ENCODE data around the gene ZNRF3.
"Not testable (repeated sequence)": the region's sequence is repeated elsewhere in the genome, so short reads cannot be mapped to it uniquely, and the experiment has no call there.

Gene ZNRF3

GRCh38 chr22:28882878-28883656, at the start of gene ZNRF3:
TSS of gene ZNRF3 (plus strand) at chr22:28883572. CDS start at chr22:28883767, 195 bp downstream.
- DNase-seq, result peak; percentile 87 to 94

DNA sequence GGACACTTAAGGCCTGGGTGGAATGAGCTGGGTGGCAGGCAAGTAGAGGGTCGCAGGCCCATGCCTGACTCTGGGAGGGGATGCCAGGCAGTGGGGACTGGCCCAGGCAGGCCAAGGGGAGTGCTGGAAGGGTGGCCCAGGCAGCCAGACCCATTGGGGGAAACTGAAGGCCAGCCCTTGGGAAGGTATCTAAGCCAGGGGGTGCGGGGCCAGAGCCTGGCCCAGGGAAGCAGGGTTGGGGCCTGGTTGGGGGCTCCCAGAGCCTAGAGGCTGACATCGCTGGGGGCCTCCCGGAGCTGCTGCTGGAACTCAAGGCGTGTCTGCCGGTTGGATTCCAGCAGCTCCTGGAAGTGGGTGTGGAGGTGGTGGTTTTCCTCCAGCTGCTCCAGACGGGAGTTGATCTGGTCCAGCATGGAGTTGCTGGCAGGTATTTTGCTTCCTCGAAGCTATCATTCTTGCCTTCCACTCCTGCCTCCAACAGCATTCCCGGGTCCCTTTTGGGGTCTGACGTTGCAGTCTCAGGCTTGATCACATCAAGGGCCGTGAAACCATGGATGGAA, 47.7 kb upstream of the ZNRF3 start:
- DNase-seq, result no peak

DNA sequence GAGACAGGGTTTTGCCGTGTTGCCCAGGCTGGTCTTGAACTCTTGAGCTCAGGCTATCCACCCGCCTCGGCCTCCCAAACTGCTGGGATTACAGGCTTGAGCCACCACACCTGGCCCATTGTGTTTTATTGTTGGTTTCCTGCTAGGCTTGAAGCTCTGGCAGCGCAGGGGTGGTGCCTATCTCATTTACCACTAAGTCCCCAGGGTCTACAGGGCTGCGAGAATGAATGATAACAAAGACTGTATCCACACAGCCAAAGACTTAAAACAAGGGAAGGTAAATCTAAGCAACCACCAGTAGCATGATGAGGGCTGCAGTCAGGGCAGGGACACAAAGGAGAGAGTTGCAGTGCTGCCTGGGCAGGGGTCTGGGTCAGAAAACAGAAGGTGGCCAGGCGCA, 45.7 kb upstream of the ZNRF3 start:
- no peak for DNase-seq

GRCh38 chr22:28838971-28839370, 44.4 kb upstream of the ZNRF3 start:
- DNase-seq, result no peak

GRCh38 chr22:28841111-28841510, 42.3 kb upstream of the ZNRF3 start:
- DNase-seq, result no peak

- no peak for DNase-seq
Observed at GRCh38 chr22:28843633-28844032, 39.7 kb upstream of the ZNRF3 start.

DNA sequence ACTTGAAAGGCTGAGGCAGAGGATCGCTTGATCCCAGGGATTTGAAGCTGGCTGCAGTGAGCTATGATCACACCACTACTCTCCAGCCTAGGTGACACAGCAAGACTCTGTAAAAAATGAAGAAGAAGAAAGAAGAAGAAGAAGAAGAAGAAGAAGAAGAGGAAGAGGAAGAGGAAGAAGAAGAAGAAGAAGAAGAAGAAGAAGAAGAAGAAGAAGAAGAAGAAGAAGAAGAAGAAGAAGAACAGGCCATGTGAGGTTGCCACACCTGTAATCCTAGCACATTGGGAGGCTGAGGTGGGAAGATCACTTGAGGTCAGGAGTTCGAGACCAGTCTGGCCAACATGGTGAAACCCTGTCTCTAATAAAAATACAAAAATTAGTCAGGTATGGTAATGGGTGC, 39.1 kb upstream of the ZNRF3 start:
- not testable (repeated sequence) for DNase-seq

GRCh38 chr22:28846994-28847393, 36.4 kb upstream of the ZNRF3 start:
- no peak for DNase-seq

DNA sequence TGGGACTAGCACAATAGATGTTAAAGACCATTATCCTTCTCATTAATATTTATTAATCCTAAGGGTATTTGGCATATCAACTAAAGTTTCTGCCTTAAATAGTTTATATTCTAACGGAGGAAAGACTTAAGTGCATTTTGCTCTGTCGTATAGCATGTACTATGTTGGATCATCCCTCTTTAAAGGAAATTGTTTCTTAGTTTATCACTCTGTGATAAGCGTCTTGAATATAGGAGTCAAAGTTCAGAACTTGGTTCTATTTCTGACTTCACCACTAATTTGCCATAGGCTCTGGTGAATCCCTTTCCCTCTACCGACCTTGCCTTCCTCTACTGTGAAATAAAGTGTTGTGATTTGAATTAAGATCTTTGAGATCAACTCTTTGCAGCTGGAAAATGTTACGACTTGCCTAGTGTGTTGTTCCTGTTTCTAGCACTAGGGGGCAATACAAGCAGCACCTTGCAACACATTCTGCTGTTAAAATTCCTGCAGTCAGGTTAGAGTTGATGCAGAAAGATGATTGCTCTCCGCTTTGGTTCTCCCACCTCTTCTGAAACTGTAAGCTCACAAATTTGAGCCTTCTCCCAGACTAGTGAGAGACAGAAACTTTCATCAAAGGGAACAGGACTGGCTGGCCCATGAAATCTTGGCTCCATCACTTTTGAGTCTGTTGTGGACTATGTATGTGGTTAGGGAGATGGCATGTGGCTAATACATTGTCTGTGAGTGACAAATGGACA, 27.8 kb upstream of the ZNRF3 start:
- peak; percentile 38 to 40 for DNase-seq

DNA sequence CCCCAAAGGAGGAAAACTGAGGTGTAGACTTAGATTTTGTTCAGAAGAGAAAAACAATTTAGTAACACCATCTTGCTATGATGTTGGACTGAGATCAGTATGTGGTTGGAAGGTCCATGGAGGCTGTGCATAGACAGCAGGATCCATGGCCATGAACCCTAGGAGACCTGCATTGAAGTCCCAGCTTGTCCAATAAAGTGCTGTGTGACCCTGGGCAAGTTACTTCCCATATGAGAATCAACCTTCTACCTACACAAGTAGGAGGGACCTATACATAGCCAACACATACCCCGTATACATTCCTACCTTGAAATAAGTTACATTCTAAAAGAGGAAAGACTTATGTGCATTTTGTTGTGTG, 27.3 kb upstream of the ZNRF3 start:
- DNase-seq, result no peak

- DNase-seq, result no peak
Observed at GRCh38 chr22:28857288-28857687, 26.1 kb upstream of the ZNRF3 start.

DNA sequence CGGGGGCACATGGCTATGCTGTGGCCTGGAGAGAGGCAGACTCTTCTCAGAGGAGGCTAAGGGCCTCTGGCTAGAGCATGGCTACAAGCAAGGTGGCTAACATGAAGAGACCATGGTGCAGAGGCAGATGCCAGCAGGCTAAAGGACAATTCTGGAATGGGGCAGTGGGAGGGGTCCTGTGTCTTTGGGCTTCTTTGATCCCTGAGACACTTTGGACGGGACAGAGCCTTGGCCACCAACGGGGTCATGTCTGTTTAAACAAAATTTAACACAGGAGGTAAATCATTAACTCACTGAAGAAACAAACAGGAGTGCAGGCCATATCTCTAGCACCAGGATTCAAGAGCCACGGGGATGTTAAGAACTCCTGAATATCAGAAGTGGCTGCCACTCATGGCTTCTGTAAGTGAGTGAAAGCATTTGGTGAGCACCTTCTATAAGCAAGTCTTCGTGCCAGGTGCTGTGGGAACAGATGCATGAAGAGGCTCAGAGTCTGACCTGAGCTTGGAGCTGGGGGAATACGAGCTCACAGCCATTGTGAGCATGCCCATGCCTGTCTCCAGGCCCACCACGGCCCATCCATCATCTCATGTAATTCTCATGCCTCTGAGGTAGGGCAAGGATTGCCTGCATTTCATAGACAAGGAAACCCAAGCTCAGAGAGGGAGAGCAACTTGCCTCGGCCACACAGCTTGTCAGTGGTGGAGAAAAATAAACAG, 18.3 kb upstream of the ZNRF3 start:
- DNase-seq, result no peak

- DNase-seq, result no peak
Observed at GRCh38 chr22:28867191-28867590, 16.2 kb upstream of the ZNRF3 start.

GRCh38 chr22:28868389-28868788, 15.0 kb upstream of the ZNRF3 start:
- not testable (repeated sequence) for DNase-seq

- DNase-seq, result no peak
Observed at GRCh38 chr22:28869736-28870135, 13.6 kb upstream of the ZNRF3 start.

GRCh38 chr22:28873183-28873963, 10.0 kb upstream of the ZNRF3 start:
- no peak for DNase-seq

DNA sequence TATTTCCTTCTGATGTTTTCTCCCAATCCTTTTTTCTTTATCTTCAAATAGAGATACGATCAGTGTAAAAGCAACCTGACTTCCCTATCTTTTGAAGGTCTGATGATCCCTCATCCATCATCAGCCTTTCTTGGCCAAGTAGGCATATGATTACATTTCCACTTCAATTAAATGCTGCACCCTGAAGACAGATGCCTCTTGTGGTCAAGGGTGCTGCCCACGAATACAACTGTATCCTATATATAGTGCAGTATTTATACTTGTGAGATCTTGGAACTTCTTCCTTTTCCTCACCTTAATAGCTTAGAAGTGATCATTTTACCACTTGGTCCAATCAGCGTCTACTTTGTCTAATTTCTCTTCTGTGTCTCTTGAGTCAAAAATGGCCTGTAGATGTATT, 9.3 kb upstream of the ZNRF3 start:
- no peak for DNase-seq

DNA sequence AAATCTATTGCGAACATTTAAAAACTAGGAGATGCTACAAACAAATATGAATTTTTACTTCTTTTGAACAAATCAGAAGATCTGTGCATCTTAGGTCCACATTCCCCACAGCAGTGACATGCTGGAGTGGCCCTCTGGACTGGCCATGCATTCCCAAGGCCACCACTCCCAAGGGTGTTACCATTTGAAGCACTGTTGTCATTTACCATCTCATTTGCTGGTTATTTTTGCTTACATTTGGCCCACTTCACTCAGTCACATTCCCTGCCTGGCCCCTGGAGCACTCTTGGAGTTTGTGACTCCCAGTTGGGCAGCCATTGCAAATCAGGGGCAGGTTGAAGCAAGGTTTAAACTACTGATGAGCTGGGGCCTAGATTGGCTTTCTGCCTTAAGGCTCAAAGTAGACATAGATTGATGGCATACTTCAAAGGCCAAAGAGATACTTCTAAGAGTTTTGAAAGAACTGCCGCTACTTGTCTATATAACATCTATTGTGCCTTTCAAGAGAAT, 8.5 kb upstream of the ZNRF3 start:
- no peak for DNase-seq

DNA sequence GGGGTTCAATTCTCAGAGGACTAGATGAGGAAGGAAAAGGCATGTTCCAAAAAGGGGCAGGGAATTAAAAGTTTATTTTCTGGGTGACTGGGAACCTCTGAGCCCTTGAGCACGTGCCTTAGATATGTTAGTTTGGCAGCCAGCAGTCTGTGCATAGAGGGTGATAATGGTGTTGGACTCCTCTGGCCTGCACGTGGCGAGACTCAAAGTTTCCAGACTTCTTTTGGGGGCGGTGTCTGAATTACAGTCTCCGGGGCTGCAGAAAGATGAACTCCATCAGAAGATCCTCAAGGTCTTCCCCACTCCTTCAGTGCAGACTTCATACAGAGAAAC, 861 bp upstream of the ZNRF3 start:
- DNase-seq, result no peak

- DNase-seq, result no peak
Observed at GRCh38 chr22:28883657-28883916, 215 bp downstream of the ZNRF3 start.

DNA sequence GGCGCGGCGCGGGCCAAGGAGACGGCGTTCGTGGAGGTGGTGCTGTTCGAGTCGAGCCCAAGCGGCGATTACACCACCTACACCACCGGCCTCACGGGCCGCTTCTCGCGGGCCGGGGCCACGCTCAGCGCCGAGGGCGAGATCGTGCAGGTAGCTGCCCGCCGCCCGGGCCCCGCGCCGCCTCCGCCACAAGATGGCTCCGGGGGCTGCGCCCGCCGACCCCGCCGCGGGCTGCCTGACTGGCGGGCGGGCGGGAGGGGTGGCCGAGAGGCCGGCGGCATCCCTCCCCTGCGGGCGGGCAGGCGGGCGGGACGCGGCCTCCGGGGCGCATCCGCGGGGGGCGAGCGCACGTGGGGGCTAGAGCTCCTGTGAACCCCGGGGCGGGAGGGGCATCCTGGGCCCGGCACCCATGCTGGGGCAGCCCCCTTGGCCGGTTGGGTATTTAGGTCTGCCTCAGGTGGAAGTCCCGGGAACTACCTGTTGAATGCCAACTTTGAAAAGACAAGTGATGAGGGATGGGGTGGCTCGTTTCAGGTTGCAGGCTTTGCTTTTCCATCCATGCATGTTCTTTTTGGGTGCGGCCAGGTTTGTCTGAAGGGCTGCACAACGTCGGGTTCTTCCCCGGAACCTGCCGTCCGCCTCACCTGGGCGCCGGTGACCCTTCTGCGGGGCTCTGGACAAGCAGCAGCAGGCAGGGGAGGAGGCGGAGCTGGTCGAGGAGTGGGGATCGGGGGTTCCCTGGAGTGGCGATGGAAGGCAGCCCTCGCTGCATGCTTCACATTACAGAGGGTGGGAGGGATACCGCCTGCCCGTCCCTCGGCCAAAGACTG, 760 bp downstream of the ZNRF3 start:
- DNase-seq, result no peak

Measured in stimulated activated CD4-positive, alpha-beta T cell treated with anti-CD3 and anti-CD28 coated beads, Interleukin-2, amount 100 ng/mL, for 48 hours (primary cell).